ENCODE measurements around the gene MAN1B1.
"Not testable (repeated sequence)": the region's sequence is repeated elsewhere in the genome, so short reads cannot be mapped to it uniquely, and the experiment has no call there.

MAN1B1 gene

GRCh38 chr9:137052998-137053943 is 33.5 kb upstream of the MAN1B1 start:
- DNase-seq (ENCODE audit: low read depth in 2 of 2): no peak

GRCh38 chr9:137053944-137054931 is 32.5 kb upstream of the MAN1B1 start, which contains the start of gene ENTPD2:
TSS of gene ENTPD2 (minus strand) at chr9:137054061. CDS start at chr9:137053997, 64 bp downstream.
- DNase-seq (ENCODE audit: low read depth in 2 of 2): peak in 1 of 2 donors; percentile 44

- DNase-seq (ENCODE audit: low read depth in 2 of 2): no peak
Measured at GRCh38 chr9:137054932-137055384, 31.8 kb upstream of the MAN1B1 start.

- no peak for DNase-seq (ENCODE audit: low read depth in 2 of 2)
Measured at GRCh38 chr9:137055385-137056364, 31.1 kb upstream of the MAN1B1 start.

- DNase-seq (ENCODE audit: low read depth in 2 of 2): no peak
Measured at GRCh38 chr9:137056739-137057415, 29.9 kb upstream of the MAN1B1 start.

- no peak for DNase-seq (ENCODE audit: low read depth in 2 of 2)
Measured at GRCh38 chr9:137057545-137057944, 29.2 kb upstream of the MAN1B1 start.

GRCh38 chr9:137058521-137059234 is 28.1 kb upstream of the MAN1B1 start:
- no peak for DNase-seq (ENCODE audit: low read depth in 2 of 2)

- DNase-seq (ENCODE audit: low read depth in 2 of 2): no peak
Measured at GRCh38 chr9:137062384-137062783, 24.4 kb upstream of the MAN1B1 start.

- not testable (repeated sequence) for DNase-seq (ENCODE audit: low read depth in 2 of 2)
Measured at GRCh38 chr9:137062798-137063197, 24.0 kb upstream of the MAN1B1 start.

GRCh38 chr9:137063311-137064026 is 23.3 kb upstream of the MAN1B1 start:
- DNase-seq (ENCODE audit: low read depth in 2 of 2): no peak

- no peak for DNase-seq (ENCODE audit: low read depth in 2 of 2)
Measured at GRCh38 chr9:137064027-137064879, 22.5 kb upstream of the MAN1B1 start.

GRCh38 chr9:137064880-137065164 is 22.0 kb upstream of the MAN1B1 start:
- no peak for DNase-seq (ENCODE audit: low read depth in 2 of 2)

- DNase-seq (ENCODE audit: low read depth in 2 of 2): no peak
Measured at GRCh38 chr9:137065336-137065967, 21.3 kb upstream of the MAN1B1 start.

GRCh38 chr9:137066096-137066861 is 20.5 kb upstream of the MAN1B1 start:
- no peak for DNase-seq (ENCODE audit: low read depth in 2 of 2)

GRCh38 chr9:137067860-137068538 is 18.8 kb upstream of the MAN1B1 start:
- peak; percentile 67 to 76 for DNase-seq (ENCODE audit: low read depth in 2 of 2)

Measured in stimulated activated CD8-positive, alpha-beta memory T cell treated with anti-CD3 and anti-CD28 coated beads, Interleukin-15, amount 100 ng/mL, for 4 hours (primary cell).